Hepatocyte (in vitro differentiated cells): ENCODE measurements around the gene MAN1C1. TPM values are rescaled to one million over a fixed set of nuclear protein-coding genes. Genes with fewer than 3 reads are reported as not detected.

ENCODE experiments used
- DNase-seq: peaks from one replicate; pipeline ENCODE4 v3.0.0-alpha.2; 2016; ENCODE audit warnings: low spot score
- H2AFZ ChIP-seq: fragments of 200-600 bp; sonication (generic); 2 replicates; pipeline ENCODE4 v1.6.0; 2016; ENCODE audit warnings: antibody characterized with exemption, mild to moderate bottlenecking
- H3K27ac ChIP-seq: fragments of 200-600 bp; sonication (generic); 2 replicates; pipeline ENCODE4 v1.5.1; 2016; ENCODE audit warnings: mild to moderate bottlenecking
- H3K27me3 ChIP-seq: fragments of 200-600 bp; sonication (generic); 2 replicates; pipeline ENCODE4 v1.6.1; 2016
- H3K36me3 ChIP-seq: fragments of 200-600 bp; sonication (generic); replicated peaks from 2 replicates; pipeline ENCODE4 v1.5.1; 2016; ENCODE audit warnings: low read depth; ENCODE audit not compliant: insufficient read depth
- H3K4me1 ChIP-seq: fragments of 200-600 bp; sonication (generic); 2 replicates; pipeline ENCODE4 v1.5.1; 2016; ENCODE audit warnings: mild to moderate bottlenecking, moderate library complexity; ENCODE audit not compliant: insufficient read depth
- H3K4me2 ChIP-seq: fragments of 200-600 bp; sonication (generic); 2 replicates; pipeline ENCODE4 v1.6.0; 2016
- H3K4me3 ChIP-seq: fragments of 200-600 bp; sonication (generic); 2 replicates; pipeline ENCODE4 v1.5.1; 2016; ENCODE audit warnings: mild to moderate bottlenecking
- H3K79me2 ChIP-seq: fragments of 200-600 bp; sonication (generic); 2 replicates; pipeline ENCODE4 v1.6.0; 2017; ENCODE audit warnings: mild to moderate bottlenecking
- H3K9me2 ChIP-seq: fragments of 200-600 bp; sonication (generic); replicated peaks from 2 replicates; pipeline ENCODE4 v1.6.0; 2017; ENCODE audit warnings: mild to moderate bottlenecking; ENCODE audit not compliant: insufficient read depth
- H3K9me3 ChIP-seq: fragments of 200-600 bp; sonication (generic); 2 replicates; pipeline ENCODE4 v1.5.1; 2016; ENCODE audit warnings: low read depth, mild to moderate bottlenecking
- H4K20me1 ChIP-seq: fragments of 200-600 bp; sonication (generic); 2 replicates; pipeline ENCODE4 v1.6.0; 2016; ENCODE audit warnings: mild to moderate bottlenecking; ENCODE audit not compliant: insufficient read depth, poor library complexity, severe bottlenecking
- EZH2 ChIP-seq: fragments of 200-600 bp; sonication (generic); IDR thresholded peaks from 2 replicates; pipeline ENCODE4 v1.6.1; 2016; ENCODE audit warnings: antibody characterized with exemption, mild to moderate bottlenecking, borderline replicate concordance
- EZH2phosphoT487 ChIP-seq: fragments of 200-600 bp; sonication (generic); IDR thresholded peaks from one replicate; pipeline ENCODE4 v1.6.1; 2018; ENCODE audit warnings: antibody characterized with exemption, mild to moderate bottlenecking, low read depth, moderate library complexity; ENCODE audit not compliant: unreplicated experiment, severe bottlenecking
- WGBS: methylation state at CpG from one replicate; pipeline ENCODE4 v1.1.6; 2016; ENCODE audit warnings: low lambda C conversion rate; ENCODE audit errors: missing lambda C conversion rate; 5-methylcytosine and 5-hydroxymethylcytosine counted together
- polyA plus RNA-seq: library from polyadenylated mRNA; unstranded; fragments of >200 nt; fragmentation: Nextera tagmentation; extraction: Ambion mirVana; gene quantifications from 2 replicates; pipeline ENCODE4 v1.2.1, GENCODE V29; 2016
- total RNA-seq: library from RNA; depleted of rRNA; stranded (reverse); fragments of >200 nt; gene quantifications from 2 replicates; pipeline ENCODE4 v1.2.3, GENCODE V29; 2014
- TF ChIP-seq, protein P1 (sequence below): fragments of 200-600 bp; sonication (generic); IDR thresholded peaks from 2 replicates; pipeline ENCODE4 v1.5.1; 2016; ENCODE audit warnings: antibody characterized with exemption, mild to moderate bottlenecking; ENCODE audit not compliant: poor library complexity

The MAN1C1 gene
- total and polyA plus RNA-seq, 2 experiments from 2014 or later: 20.6 to 29.3 TPM

DNA sequence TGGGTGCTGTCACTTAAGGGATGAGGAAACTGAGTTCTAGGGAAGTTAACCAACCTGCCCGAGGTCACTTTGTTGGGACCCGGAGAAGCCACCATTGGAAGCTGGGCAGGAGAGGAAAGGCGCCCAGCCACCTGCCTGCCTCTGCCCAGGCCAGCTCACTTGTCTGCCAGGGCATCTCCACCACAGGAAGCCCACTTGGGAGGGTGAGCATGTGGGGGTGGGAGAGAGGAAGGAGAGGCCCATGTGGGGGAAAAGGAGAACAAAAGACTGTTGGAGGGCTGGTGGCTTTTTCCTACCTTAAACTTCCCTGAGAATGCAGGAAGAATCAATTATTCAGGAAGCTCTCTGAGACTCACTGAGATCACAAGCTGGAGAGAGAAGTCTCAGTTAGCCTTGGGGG lies 139.6 kb downstream of the MAN1C1 start:
- Histone ChIP-seq H3K4me1 (no peaks in the 10 kb centered on the region), H3K79me2 (no peaks in the 10 kb centered on the region), H3K4me2 (no peak overlapping the region), H3K4me3 (no peak overlapping the region), H4K20me1 (no peaks in the 10 kb centered on the region), H2AFZ (no peak overlapping the region), H3K9me2 (no peaks in the 10 kb centered on the region), H3K36me3 (no peaks in the 10 kb centered on the region), H3K27ac (no peak overlapping the region), H3K9me3 (no peaks in the 10 kb centered on the region), H3K27me3 (no peaks in the 10 kb centered on the region)
- whole genome bisulfite sequencing: 87% methylated on average over 3 of the region's 3 CpGs
- DNase-seq: no peak
- TF ChIP-seq, protein P1, sequence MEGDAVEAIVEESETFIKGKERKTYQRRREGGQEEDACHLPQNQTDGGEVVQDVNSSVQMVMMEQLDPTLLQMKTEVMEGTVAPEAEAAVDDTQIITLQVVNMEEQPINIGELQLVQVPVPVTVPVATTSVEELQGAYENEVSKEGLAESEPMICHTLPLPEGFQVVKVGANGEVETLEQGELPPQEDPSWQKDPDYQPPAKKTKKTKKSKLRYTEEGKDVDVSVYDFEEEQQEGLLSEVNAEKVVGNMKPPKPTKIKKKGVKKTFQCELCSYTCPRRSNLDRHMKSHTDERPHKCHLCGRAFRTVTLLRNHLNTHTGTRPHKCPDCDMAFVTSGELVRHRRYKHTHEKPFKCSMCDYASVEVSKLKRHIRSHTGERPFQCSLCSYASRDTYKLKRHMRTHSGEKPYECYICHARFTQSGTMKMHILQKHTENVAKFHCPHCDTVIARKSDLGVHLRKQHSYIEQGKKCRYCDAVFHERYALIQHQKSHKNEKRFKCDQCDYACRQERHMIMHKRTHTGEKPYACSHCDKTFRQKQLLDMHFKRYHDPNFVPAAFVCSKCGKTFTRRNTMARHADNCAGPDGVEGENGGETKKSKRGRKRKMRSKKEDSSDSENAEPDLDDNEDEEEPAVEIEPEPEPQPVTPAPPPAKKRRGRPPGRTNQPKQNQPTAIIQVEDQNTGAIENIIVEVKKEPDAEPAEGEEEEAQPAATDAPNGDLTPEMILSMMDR: no peak
- TF ChIP-seq EZH2phosphoT487: no peak
- TF ChIP-seq EZH2: no peak

DNA sequence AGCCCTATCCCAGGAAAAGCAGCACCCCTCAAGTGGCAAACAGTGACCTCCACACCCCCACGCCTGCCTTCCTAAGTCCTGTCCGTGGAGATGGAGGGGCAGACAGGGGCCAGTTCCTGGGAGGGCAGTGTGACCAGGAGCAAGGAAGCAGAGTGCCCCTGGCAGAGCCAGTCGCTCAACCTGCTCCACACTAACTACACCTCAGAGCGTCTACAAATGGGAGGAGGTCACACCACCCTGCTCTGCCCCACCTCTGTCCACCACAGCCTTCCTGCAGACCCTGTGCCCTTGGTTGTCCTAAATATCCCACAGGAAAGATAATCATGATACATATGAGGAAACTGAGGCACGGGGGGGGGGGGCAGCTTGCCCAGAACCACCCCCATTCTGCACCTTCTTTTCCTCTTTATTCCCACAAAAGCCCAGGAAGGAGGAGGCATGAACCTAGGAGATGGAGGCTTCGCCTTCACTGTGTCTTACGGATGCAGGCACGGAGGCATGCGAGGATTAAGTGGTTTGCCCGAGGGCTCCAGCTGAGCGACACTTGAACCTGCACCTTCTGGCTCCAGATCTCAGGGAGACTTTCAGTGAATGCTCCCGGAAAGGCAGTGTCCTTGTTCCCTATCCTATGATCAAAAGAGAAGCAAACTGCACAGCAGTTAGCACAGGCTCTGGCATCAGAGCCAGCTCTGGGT lies 140.7 kb downstream of the MAN1C1 start:
- H3K79me2 ChIP-seq: no peaks in the 10 kb centered on the region
- H3K27ac ChIP-seq: no peak overlapping the region
- no peaks in the 10 kb centered on the region for H3K4me1 ChIP-seq
- no peak overlapping the region for H3K4me2 ChIP-seq
- no peak overlapping the region for H3K4me3 ChIP-seq
- no peaks in the 10 kb centered on the region for H3K9me2 ChIP-seq
- no peak for TF ChIP-seq EZH2phosphoT487
- TF ChIP-seq EZH2: no peak
- TF ChIP-seq, protein P1: no peak
- WGBS: 57% methylated on average over 11 of the region's 12 CpGs
- H2AFZ ChIP-seq: no peak overlapping the region
- no peaks in the 10 kb centered on the region for H3K36me3 ChIP-seq
- no peaks in the 10 kb centered on the region for H4K20me1 ChIP-seq
- DNase-seq: no peak
- H3K9me3 ChIP-seq: no peaks in the 10 kb centered on the region
- H3K27me3 ChIP-seq: no peaks in the 10 kb centered on the region

DNA sequence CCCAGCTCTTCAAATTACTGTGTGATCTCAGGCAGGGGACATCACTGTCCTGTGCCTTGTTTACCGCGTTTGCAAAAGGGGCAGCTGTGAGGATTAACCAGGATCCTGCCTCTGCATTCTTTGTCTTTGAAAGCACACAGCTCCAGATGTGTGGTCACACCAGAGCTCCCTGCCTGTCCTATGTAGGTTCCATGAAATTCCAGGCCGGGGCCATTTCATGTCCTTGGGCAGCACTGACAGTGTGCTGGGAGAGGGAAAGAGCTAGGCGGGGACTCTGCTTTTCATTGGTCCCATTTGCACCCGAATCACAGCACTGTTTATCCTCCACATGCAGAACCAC lies 141.2 kb downstream of the MAN1C1 start:
- no peak for DNase-seq
- Histone ChIP-seq H3K36me3 (no peaks in the 10 kb centered on the region), H3K4me3 (no peak overlapping the region), H3K4me1 (no peaks in the 10 kb centered on the region), H3K9me2 (no peaks in the 10 kb centered on the region), H3K9me3 (no peaks in the 10 kb centered on the region), H3K27ac (no peak overlapping the region), H2AFZ (no peak overlapping the region), H3K4me2 (no peak overlapping the region), H3K79me2 (no peaks in the 10 kb centered on the region), H4K20me1 (no peaks in the 10 kb centered on the region), H3K27me3 (no peaks in the 10 kb centered on the region)
- WGBS: 51% methylated on average over 5 of the region's 5 CpGs
- no peak for TF ChIP-seq EZH2phosphoT487
- TF ChIP-seq EZH2: no peak
- TF ChIP-seq, protein P1: no peak
